GM19452 (cell line): ENCODE measurements around the gene CHAF1B.

Source experiments
- ATAC-seq: cut with Tn5 transposase; IDR thresholded peaks from one replicate; pipeline ENCODE4 v1.9.1; 2021; ENCODE audit not compliant: unreplicated experiment

The CHAF1B gene

DNA sequence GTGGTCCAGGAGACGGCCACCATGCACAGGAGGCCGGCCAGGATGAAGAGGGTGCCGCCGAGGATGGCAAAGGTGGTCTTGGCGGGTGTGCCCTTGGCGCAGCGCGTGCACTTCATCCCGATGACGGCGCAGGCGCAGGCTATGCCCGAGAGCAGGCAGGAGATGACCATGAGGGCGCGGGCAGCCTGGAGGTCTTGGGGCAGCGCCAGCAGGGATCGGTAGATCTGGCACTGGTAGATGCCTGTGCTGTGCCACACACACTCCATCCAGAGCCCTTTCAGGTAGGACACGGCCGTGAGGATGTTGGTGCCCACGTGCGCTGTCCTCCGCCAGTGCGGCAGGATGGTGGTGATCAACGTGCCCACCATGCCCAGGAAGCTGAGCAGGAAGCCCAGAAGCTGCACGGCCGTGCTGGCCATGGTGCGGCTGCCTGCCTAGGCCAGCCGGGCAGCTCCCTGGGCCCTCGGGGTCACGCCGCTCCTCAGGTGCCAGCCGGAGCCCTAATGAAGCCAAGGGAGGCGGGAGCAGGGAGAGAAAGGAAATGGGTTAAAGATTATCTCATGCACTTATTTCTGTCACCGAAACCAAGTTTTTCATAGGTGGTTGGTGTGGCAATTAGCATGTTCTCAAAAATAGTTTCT is 76.2 kb downstream of the CHAF1B start:
- no peak for ATAC-seq

GRCh38 chr21:36461918-36462486 is 76.8 kb downstream of the CHAF1B start:
- ATAC-seq, result no peak

GRCh38 chr21:36463204-36463603 is 78.0 kb downstream of the CHAF1B start:
- ATAC-seq, result no peak

DNA sequence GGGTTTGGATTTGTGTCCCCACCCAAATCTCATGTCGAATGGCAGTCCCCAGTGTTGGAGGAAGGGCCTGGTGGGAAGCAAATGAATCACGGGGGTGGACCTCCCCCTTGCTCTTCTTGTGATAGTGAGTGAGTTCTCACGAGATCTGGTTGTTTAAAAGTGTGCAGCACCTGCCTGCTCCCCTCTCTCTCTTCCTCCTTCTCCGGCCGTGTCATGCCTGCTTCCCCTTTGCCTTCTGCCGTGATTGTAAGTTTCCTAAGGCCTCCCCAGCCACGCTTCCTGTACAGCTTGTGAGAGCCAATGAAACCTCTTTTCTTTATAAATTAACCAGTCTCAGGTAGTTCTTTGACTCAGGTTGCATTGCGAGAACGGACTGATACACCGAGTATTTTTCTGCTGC is 78.8 kb downstream of the CHAF1B start:
- ATAC-seq, result no peak

- ATAC-seq, result no peak
Observed at GRCh38 chr21:36464590-36464989, 79.4 kb downstream of the CHAF1B start.

DNA sequence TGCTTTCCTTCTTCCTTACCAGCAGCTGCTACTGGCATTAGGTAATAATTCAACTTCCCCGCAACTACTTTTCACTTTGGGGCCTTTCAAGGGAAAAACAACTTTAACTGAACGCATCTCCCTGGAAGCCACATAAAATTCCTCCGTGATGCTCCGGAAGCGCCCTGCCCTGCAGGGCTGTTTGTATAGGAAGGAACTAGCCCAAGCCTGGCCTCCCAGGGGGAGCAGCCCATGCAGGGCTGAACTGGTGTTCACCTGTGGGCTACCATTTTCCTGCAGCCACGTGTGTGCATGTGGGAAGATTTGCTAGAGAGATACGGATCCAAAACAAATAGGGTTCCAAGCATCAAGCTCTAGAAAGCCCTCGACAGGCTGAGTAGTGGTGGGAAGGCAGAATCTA is 80.3 kb downstream of the CHAF1B start:
- ATAC-seq, result no peak

- no peak for ATAC-seq
Observed at GRCh38 chr21:36466061-36466511, 80.9 kb downstream of the CHAF1B start.
